ENCODE measurements around the gene CNTN2.

CNTN2 gene

GRCh38 chr1:205058853-205059252 lies 15.8 kb downstream of the CNTN2 start:
- no peak overlapping the region for H3K4me2 ChIP-seq (ENCODE audit: insufficient read depth, low read length)
- H3K9ac ChIP-seq (ENCODE audit: low read depth, low read length): no peak overlapping the region
- H3K9me3 ChIP-seq (ENCODE audit: insufficient read depth, low read length, severe bottlenecking): no peaks in the 10 kb centered on the region
- peaks cover 5% of the 10 kb centered on the region for H4K20me1 ChIP-seq (ENCODE audit: insufficient read depth, low read length)
- H3K4me1 ChIP-seq (ENCODE audit: insufficient read depth, low read length): peaks cover 4% of the 10 kb centered on the region
- H3K27ac ChIP-seq (ENCODE audit: low read length): no peak overlapping the region
- ATAC-seq (ENCODE audit: insufficient read depth, low read depth) (no peak), DNase-seq (no peak)
- TF ChIP-seq CTCF (IDR thresholded peaks at IDR 0.05; ENCODE audit: borderline replicate concordance, extremely low read depth, low read length, poor library complexity, severe bottlenecking) (no peak), EZH2 (IDR thresholded peaks at IDR 0.05; ENCODE audit: borderline replicate concordance, low read depth, low read length, severe bottlenecking) (no peak)
- H2AFZ ChIP-seq (ENCODE audit: low read depth, low read length): no peak overlapping the region
- H3K79me2 ChIP-seq (ENCODE audit: insufficient read depth, low read length): no peaks in the 10 kb centered on the region
- H3K4me3 ChIP-seq (ENCODE audit: low read depth in 1 of 2, low read length in 2 of 2): no peak overlapping the region
- peaks cover 9% of the 10 kb centered on the region for H3K27me3 ChIP-seq (ENCODE audit: insufficient read depth, low read length, poor library complexity)
- no peaks in the 10 kb centered on the region for H3K36me3 ChIP-seq (ENCODE audit: insufficient read depth, low read length)

- Histone ChIP-seq H2AFZ (ENCODE audit: low read depth, low read length) (no peak overlapping the region), H3K9ac (ENCODE audit: low read depth, low read length) (no peak overlapping the region), H3K36me3 (ENCODE audit: insufficient read depth, low read length) (no peaks in the 10 kb centered on the region), H3K27ac (ENCODE audit: low read length) (no peak overlapping the region), H3K4me1 (ENCODE audit: insufficient read depth, low read length) (peaks cover 4% of the 10 kb centered on the region), H3K27me3 (ENCODE audit: insufficient read depth, low read length, poor library complexity) (peaks cover 4% of the 10 kb centered on the region), H4K20me1 (ENCODE audit: insufficient read depth, low read length) (peaks cover 5% of the 10 kb centered on the region), H3K79me2 (ENCODE audit: insufficient read depth, low read length) (no peaks in the 10 kb centered on the region), H3K9me3 (ENCODE audit: insufficient read depth, low read length, severe bottlenecking) (no peaks in the 10 kb centered on the region), H3K4me3 (ENCODE audit: low read depth in 1 of 2, low read length in 2 of 2) (no peak overlapping the region), H3K4me2 (ENCODE audit: insufficient read depth, low read length) (no peak overlapping the region)
- no peak for TF ChIP-seq CTCF (IDR thresholded peaks at IDR 0.05; ENCODE audit: borderline replicate concordance, extremely low read depth, low read length, poor library complexity, severe bottlenecking)
- no peak for TF ChIP-seq EZH2 (IDR thresholded peaks at IDR 0.05; ENCODE audit: borderline replicate concordance, low read depth, low read length, severe bottlenecking)
- DNase-seq: no peak
- ATAC-seq (ENCODE audit: insufficient read depth, low read depth): no peak
Measured at GRCh38 chr1:205059660-205060059, 16.6 kb downstream of the CNTN2 start.

GRCh38 chr1:205060746-205061145 lies 17.7 kb downstream of the CNTN2 start:
- ATAC-seq (ENCODE audit: insufficient read depth, low read depth): no peak
- no peak for DNase-seq
- TF ChIP-seq EZH2 (IDR thresholded peaks at IDR 0.05; ENCODE audit: borderline replicate concordance, low read depth, low read length, severe bottlenecking) (no peak), CTCF (IDR thresholded peaks at IDR 0.05; ENCODE audit: borderline replicate concordance, extremely low read depth, low read length, poor library complexity, severe bottlenecking) (no peak)
- Histone ChIP-seq H3K79me2 (ENCODE audit: insufficient read depth, low read length) (no peaks in the 10 kb centered on the region), H3K9ac (ENCODE audit: low read depth, low read length) (no peak overlapping the region), H3K4me2 (ENCODE audit: insufficient read depth, low read length) (no peak overlapping the region), H3K9me3 (ENCODE audit: insufficient read depth, low read length, severe bottlenecking) (no peaks in the 10 kb centered on the region), H3K27me3 (ENCODE audit: insufficient read depth, low read length, poor library complexity) (no peaks in the 10 kb centered on the region), H3K36me3 (ENCODE audit: insufficient read depth, low read length) (no peaks in the 10 kb centered on the region), H2AFZ (ENCODE audit: low read depth, low read length) (no peak overlapping the region), H4K20me1 (ENCODE audit: insufficient read depth, low read length) (peaks cover 2% of the 10 kb centered on the region), H3K4me1 (ENCODE audit: insufficient read depth, low read length) (peaks cover 4% of the 10 kb centered on the region), H3K27ac (ENCODE audit: low read length) (no peak overlapping the region), H3K4me3 (ENCODE audit: low read depth in 1 of 2, low read length in 2 of 2) (no peak overlapping the region)

GRCh38 chr1:205061227-205061626 lies 18.2 kb downstream of the CNTN2 start:
- Histone ChIP-seq H3K9ac (ENCODE audit: low read depth, low read length) (no peak overlapping the region), H4K20me1 (ENCODE audit: insufficient read depth, low read length) (peaks cover 2% of the 10 kb centered on the region), H3K27me3 (ENCODE audit: insufficient read depth, low read length, poor library complexity) (no peaks in the 10 kb centered on the region), H3K4me1 (ENCODE audit: insufficient read depth, low read length) (peaks cover 4% of the 10 kb centered on the region), H3K79me2 (ENCODE audit: insufficient read depth, low read length) (no peaks in the 10 kb centered on the region), H3K9me3 (ENCODE audit: insufficient read depth, low read length, severe bottlenecking) (no peaks in the 10 kb centered on the region), H3K27ac (ENCODE audit: low read length) (no peak overlapping the region), H3K4me2 (ENCODE audit: insufficient read depth, low read length) (no peak overlapping the region), H3K36me3 (ENCODE audit: insufficient read depth, low read length) (no peaks in the 10 kb centered on the region), H2AFZ (ENCODE audit: low read depth, low read length) (peak overlapping the region; percentile 76; the same call in 1 of the 2 replicates), H3K4me3 (ENCODE audit: low read depth in 1 of 2, low read length in 2 of 2) (no peak overlapping the region)
- DNase-seq (no peak), ATAC-seq (ENCODE audit: insufficient read depth, low read depth) (no peak)
- TF ChIP-seq EZH2 (IDR thresholded peaks at IDR 0.05; ENCODE audit: borderline replicate concordance, low read depth, low read length, severe bottlenecking): no peak
- no peak for TF ChIP-seq CTCF (IDR thresholded peaks at IDR 0.05; ENCODE audit: borderline replicate concordance, extremely low read depth, low read length, poor library complexity, severe bottlenecking)
